Activated T-helper 2 cell treated with anti-CD3 and anti-CD28 coated beads, Interferon-gamma antibody, Interleukin-2, Interleukin-4, amounts not matched to agents 10 μg/mL and 5 μg/mL and 100 μg/mL, durations not matched to agents 14 hours and 24 hours and 36 hours (primary cell): Measurements from ENCODE around the gene ZNF287. TPM values are rescaled to one million over a fixed set of nuclear protein-coding genes. Genes with fewer than 3 reads are reported as not detected.
"Not testable (repeated sequence)": the region's sequence is repeated elsewhere in the genome, so short reads cannot be mapped to it uniquely, and the experiment has no call there.

Experiments
- DNase-seq: peaks from one replicate; pipeline ENCODE4 v3.0.0; 2021; ENCODE audit warnings: low spot score
- H3K27ac Mint-ChIP-seq: one replicate; pipeline ENCODE4 v1.8.0; 2021; ENCODE audit warnings: mixed read lengths
- H3K27me3 Mint-ChIP-seq: one replicate; pipeline ENCODE4 v1.8.0; 2021; ENCODE audit warnings: low read depth, mixed read lengths
- H3K36me3 Mint-ChIP-seq: one replicate; pipeline ENCODE4 v1.8.0; 2021; ENCODE audit warnings: low read depth, mixed read lengths
- H3K4me1 Mint-ChIP-seq: one replicate; pipeline ENCODE4 v1.8.0; 2021; ENCODE audit warnings: low read depth, mixed read lengths
- H3K4me3 Mint-ChIP-seq: one replicate; pipeline ENCODE4 v1.8.0; 2021; ENCODE audit warnings: low read depth, mild to moderate bottlenecking, moderate library complexity, mixed read lengths
- H3K9me3 Mint-ChIP-seq: one replicate; pipeline ENCODE4 v1.8.0; 2021; ENCODE audit warnings: mixed read lengths
- intact Hi-C: fragments of 100-400 bp; cut with micrococcal nuclease; formaldehyde crosslinking; loops from one replicate; pipeline ENCODE4 v1.15.1; 2023
- total RNA-seq: library from RNA; stranded (reverse); gene quantifications from 2 replicates; pipeline ENCODE4 v1.2.3, GENCODE V29; 2022

Gene ZNF287
- total RNA-seq, 1 donor from 2014 or later, result 6.0 TPM

DNA sequence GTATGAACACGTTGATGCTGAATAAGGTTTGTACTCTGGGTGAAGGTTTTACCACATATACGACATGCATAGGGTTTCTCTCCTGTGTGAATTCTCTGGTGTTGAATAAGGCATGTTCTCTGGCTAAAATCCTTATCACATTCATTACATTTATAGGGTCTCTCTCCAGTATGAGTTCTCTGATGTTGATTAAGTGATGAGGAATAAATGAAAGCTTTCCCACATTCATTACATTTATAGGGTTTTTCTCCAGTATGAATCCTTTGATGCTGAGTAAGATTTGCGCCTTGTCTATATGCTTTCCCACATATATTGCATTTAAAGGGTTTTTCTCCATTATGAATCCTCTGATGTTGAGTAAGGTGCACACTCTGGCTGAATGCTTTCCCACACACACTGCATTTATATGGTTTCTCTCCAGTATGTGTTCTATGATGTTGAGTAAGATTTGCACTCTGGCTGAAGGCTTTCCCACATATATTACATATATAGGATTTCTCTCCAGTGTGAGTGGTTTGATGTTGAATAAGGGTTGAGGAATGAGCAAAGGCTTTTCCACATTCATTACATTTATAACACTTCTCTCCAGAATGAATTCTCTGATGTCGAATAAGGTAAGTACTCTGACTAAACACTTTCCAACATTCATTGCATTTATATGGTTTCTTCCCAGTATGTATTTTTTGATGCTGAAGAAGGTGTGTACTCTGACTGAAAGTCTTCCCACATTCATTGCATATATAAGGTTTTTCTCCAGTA, 16.9 kb downstream of the ZNF287 start:
- Mint-ChIP-seq H3K27me3 (no peaks in the 10 kb centered on the region), H3K4me1 (no peaks in the 10 kb centered on the region), H3K36me3 (peaks cover 54% of the 10 kb centered on the region), H3K27ac (no peak overlapping the region), H3K9me3 (peaks cover 90% of the 10 kb centered on the region), H3K4me3 (no peak overlapping the region)
- no peak for DNase-seq
- intact Hi-C loops, result no loop called here

DNA sequence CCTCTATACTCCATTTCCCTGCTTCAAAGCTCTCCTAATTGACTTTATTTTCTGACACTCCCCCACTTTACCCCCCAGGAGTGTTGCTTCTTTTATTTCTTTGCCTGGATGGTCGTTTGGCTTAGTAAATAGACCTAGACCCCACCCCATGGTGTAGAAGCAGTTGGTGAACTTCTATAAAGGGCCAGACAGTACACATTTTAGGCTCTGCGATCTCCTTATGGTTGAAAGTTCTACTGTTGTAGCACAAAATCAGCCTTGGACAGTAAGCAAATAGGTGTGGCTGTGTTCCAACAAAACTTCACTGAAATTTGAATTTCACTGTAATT, 31.9 kb downstream of the ZNF287 start:
- peaks cover 15% of the 10 kb centered on the region for H3K4me1 Mint-ChIP-seq
- peaks cover 2% of the 10 kb centered on the region for H3K36me3 Mint-ChIP-seq
- H3K27ac Mint-ChIP-seq, result no peak overlapping the region
- H3K4me3 Mint-ChIP-seq, result peak overlapping the region; percentile 90
- no peak for DNase-seq
- peaks cover 27% of the 10 kb centered on the region for H3K9me3 Mint-ChIP-seq
- intact Hi-C loops, result loop anchor here (1.0 to 5.0 kb wide), 3 partner anchors 52 to 155 kb away; partner anchors contain the start of gene UBB
- peaks cover 2% of the 10 kb centered on the region for H3K27me3 Mint-ChIP-seq

DNA sequence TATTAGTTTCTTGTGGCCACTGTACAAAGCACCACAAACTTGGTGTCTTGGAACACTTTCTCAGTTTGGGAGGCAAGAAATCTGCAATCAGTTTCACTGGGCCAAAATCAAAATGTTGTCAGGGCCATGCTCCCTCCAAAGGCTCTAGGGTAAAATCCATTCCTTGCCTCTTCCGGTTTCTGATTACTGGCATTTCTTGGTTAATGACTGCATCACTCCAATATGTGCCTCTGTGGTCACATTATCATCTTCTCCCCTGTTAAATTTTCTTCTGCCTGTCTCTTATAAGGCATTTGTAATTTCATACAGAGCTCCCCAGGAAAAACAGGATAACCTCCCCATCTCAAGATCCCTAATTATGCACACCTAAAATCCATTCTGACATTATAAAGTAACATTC, 34.8 kb downstream of the ZNF287 start:
- Mint-ChIP-seq H3K9me3 (peaks cover 11% of the 10 kb centered on the region), H3K27ac (no peak overlapping the region), H3K27me3 (peaks cover 2% of the 10 kb centered on the region), H3K36me3 (peaks cover 2% of the 10 kb centered on the region), H3K4me1 (peaks cover 15% of the 10 kb centered on the region), H3K4me3 (no peak overlapping the region)
- DNase-seq, result no peak
- intact Hi-C loops, result no loop called here

DNA sequence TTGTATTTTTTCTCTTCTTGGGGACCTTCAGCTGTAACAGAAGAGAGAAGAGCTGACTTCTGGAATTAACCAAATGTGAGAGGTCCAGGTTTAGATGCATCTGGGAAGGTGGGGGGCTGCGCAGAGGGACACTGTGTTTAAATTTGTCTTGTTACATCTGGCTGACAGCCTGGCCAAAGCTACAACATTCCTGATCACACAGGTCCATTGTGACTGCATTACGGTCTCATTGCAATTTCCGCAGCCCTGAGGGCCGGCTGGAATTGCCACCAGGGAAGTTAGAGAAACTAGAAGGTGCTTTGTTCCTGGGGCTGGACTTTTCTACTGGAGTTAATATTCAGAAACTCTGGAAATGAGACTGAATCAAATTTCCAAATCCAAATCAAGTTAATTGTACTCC, 39.1 kb downstream of the ZNF287 start:
- no peak overlapping the region for H3K27ac Mint-ChIP-seq
- intact Hi-C loops, result no loop called here
- H3K36me3 Mint-ChIP-seq, result peaks cover under 1% of the 10 kb centered on the region
- no peak overlapping the region for H3K4me3 Mint-ChIP-seq
- peaks cover 18% of the 10 kb centered on the region for H3K27me3 Mint-ChIP-seq
- no peak for DNase-seq
- peaks cover 8% of the 10 kb centered on the region for H3K4me1 Mint-ChIP-seq
- H3K9me3 Mint-ChIP-seq, result peaks cover 4% of the 10 kb centered on the region

DNA sequence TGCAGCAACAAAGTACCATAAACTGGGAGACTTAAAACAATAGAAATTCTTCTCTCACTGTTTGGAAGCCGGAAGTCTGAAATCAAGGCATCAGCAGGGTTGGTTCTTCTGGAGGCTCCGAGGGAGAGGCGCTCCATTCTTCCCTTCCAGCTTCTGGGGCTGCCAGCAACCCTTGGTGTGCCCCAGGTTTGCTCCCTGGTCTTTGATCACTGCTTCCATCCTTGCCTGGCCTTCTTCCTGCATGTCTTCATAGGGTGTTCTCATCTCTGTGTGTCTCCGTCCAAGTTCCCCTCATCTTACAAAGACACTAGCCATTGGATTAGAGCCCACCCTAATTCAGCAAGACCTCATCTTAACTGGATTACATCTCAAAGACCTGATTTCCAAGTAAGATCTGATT, 41.7 kb downstream of the ZNF287 start:
- DNase-seq, result no peak
- no peak overlapping the region for H3K27ac Mint-ChIP-seq
- no peaks in the 10 kb centered on the region for H3K9me3 Mint-ChIP-seq
- no peaks in the 10 kb centered on the region for H3K4me1 Mint-ChIP-seq
- H3K4me3 Mint-ChIP-seq, result no peak overlapping the region
- intact Hi-C loops, result no loop called here
- no peaks in the 10 kb centered on the region for H3K36me3 Mint-ChIP-seq
- H3K27me3 Mint-ChIP-seq, result peaks cover 16% of the 10 kb centered on the region

DNA sequence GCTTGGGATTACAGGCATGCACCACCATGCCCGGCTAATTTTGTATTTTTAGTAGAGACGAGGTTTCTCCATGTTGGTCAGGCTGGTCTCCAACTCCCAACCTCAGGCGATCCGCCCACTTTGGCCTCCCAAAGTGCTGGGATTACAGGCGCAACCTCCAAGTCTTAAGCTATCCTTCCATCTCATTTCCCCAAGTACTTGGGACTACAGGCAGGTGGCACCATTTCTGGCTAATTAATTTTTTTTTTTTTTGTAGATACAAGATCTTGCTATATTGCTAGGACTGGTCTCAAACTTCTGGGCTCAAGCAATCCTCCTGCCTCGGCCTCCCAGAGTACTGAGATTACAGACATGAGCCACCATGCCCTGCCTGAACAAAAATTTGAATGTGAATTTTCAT, 43.4 kb downstream of the ZNF287 start:
- H3K36me3 Mint-ChIP-seq, H3K27ac Mint-ChIP-seq, H3K4me3 Mint-ChIP-seq, H3K4me1 Mint-ChIP-seq, H3K9me3 Mint-ChIP-seq, DNase-seq, intact Hi-C loops: not testable (repeated sequence)
- peaks cover 18% of the 10 kb centered on the region for H3K27me3 Mint-ChIP-seq

DNA sequence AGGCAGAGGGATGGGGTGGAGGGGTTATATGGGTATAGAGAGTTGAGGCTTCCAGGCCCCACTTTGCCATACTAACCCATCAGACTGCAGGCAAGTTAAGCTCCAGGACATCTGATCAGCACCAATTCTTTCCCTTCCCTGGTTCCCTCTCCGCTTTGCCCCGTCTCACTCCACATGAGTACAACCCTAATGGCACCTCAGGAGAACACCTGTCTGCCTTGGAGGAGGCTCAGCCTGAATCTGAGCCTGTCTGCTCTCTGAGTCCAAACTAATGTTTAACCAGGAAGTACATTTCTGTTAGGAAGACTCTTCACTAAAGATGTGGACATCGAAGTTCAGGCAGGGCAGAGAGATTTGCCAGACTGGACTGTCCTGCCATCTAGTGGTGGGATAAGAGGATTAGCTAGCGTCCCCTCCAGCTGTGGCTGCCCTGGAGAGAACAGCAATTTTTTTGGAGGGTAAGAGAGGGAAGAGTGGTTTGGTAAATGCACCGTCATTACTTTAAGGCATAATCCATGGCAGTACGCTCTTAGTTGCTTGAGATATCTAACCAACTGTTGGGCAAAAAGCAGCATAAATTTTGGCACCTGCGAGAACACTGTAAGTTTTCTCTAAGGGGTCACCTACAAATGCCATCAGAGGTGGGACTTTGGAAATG, 47.8 kb downstream of the ZNF287 start:
- H3K36me3 Mint-ChIP-seq, result no peaks in the 10 kb centered on the region
- intact Hi-C loops, result loop anchor here (1.0 kb wide), 3 partner anchors 68 to 158 kb away; no protein-coding TSS in a partner anchor
- no peak overlapping the region for H3K27ac Mint-ChIP-seq
- no peaks in the 10 kb centered on the region for H3K9me3 Mint-ChIP-seq
- peaks cover 24% of the 10 kb centered on the region for H3K27me3 Mint-ChIP-seq
- peaks cover 8% of the 10 kb centered on the region for H3K4me1 Mint-ChIP-seq
- DNase-seq, result peak; percentile 47
- H3K4me3 Mint-ChIP-seq, result no peak overlapping the region

DNA sequence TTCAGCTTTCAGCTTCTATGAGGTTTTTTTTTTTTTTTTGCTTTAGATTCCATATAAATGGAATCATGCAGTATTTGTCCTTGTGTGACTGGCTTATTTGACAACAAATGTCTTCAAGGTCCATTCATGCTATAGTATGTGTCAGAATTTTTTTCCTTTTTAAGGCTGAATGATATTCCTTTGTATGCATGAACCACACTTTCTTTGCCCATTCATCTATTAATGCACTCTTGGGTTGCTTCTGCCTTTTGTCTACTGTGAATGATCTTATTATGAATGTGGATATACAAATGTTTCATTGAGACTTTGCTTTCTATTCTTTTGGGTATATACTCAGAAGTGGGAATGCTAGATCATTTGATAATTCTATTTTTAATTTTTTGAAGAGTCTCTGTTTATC, 50.0 kb downstream of the ZNF287 start:
- no peak for DNase-seq
- Mint-ChIP-seq H3K4me3 (no peak overlapping the region), H3K9me3 (no peaks in the 10 kb centered on the region), H3K36me3 (no peaks in the 10 kb centered on the region), H3K27me3 (peaks cover 30% of the 10 kb centered on the region), H3K27ac (no peak overlapping the region), H3K4me1 (peaks cover 11% of the 10 kb centered on the region)
- intact Hi-C loops, result no loop called here

DNA sequence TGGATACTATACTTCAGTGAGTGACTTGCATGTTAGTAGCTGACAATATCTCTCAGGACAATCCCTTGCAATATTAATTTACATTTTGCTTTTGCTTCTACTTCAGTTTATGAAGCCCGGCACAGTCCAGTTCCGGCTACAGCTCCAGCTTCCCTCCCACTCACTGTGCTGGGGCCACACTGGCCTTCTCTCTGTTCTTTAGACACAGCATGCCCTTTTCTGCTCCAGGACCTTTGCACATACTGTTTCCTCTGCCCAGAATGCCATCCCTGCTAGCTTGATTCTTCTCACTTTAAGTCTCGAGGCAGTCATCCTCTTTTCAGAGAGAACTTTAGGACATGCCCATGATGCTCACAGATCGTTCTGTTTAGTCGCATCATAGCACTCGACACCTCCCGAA, 51.5 kb downstream of the ZNF287 start:
- H3K36me3 Mint-ChIP-seq, result no peaks in the 10 kb centered on the region
- no peak overlapping the region for H3K4me3 Mint-ChIP-seq
- H3K4me1 Mint-ChIP-seq, result peaks cover 11% of the 10 kb centered on the region
- no peak for DNase-seq
- peaks cover 33% of the 10 kb centered on the region for H3K27me3 Mint-ChIP-seq
- intact Hi-C loops, result no loop called here
- H3K9me3 Mint-ChIP-seq, result no peaks in the 10 kb centered on the region
- H3K27ac Mint-ChIP-seq, result no peak overlapping the region

DNA sequence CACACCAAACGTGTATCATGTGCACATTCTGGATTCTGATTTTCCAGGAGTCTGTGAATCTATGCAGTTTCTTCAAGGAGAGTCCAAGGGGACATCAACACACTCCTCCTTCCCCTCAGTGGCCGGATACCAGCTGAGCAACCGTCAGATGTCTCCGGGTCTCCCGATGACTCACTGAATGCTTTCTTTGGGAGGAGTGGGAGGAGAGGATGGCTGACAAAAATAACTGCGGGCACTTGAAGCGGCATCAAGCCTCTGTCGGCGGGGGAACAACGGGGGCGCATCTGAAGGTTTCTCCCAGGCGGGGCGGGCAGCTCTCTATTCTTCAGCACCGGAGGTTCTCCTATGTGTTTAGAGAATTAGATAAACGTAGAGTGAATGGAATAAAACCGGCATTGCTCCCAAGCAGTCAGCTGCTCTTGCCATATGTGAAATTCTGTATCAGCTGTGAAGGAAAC, 52.4 kb downstream of the ZNF287 start:
- Mint-ChIP-seq H3K27me3 (peaks cover 31% of the 10 kb centered on the region), H3K27ac (no peak overlapping the region), H3K4me3 (no peak overlapping the region), H3K4me1 (peaks cover 12% of the 10 kb centered on the region), H3K36me3 (no peaks in the 10 kb centered on the region), H3K9me3 (no peaks in the 10 kb centered on the region)
- DNase-seq, result no peak
- intact Hi-C loops, result no loop called here

DNA sequence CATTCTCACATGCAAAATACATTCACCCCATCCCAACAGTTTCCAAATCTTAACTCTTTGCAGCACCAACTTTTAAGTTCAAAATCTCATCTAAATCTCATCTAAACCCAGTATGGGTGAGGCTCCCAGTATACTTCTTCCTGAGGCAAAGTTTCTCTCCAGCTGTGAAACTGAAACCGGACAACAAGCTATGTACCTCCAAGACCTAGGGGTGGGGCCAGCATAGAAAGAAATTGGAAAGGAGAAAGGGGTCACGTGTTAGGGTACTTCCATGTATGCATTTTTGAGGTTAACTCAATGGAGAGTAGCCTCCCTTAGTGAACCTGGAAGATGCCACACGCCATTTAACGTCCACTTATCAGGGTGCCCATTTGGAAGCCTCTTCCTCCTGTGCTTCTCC, 53.1 kb downstream of the ZNF287 start:
- DNase-seq, result no peak
- Mint-ChIP-seq H3K4me1 (peaks cover 10% of the 10 kb centered on the region), H3K36me3 (no peaks in the 10 kb centered on the region), H3K27ac (no peak overlapping the region), H3K4me3 (no peak overlapping the region), H3K9me3 (no peaks in the 10 kb centered on the region), H3K27me3 (peaks cover 31% of the 10 kb centered on the region)
- intact Hi-C loops, result no loop called here

DNA sequence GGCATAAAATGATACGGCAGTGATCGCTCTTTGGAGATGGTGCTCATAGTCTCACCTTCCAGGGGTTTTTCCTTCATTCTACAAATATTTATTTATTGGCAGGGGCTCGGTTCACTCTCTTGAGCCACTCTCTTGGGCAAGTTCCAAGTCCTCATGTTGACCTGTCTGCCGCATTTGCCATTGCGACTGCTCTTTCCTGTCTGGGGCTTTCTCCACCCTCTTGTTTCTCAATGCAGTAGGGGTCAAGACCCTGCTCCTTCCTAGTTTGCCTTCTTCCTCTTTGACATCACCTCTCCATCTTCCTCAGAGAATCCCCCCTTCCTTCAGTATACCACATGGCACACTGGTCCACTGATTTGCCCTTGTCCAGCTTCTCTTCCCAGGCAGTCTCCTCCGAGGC, 55.1 kb downstream of the ZNF287 start:
- Mint-ChIP-seq H3K4me1 (peaks cover 10% of the 10 kb centered on the region), H3K27ac (no peak overlapping the region), H3K4me3 (no peak overlapping the region), H3K9me3 (no peaks in the 10 kb centered on the region), H3K36me3 (no peaks in the 10 kb centered on the region), H3K27me3 (peaks cover 28% of the 10 kb centered on the region)
- no peak for DNase-seq
- intact Hi-C loops, result no loop called here

DNA sequence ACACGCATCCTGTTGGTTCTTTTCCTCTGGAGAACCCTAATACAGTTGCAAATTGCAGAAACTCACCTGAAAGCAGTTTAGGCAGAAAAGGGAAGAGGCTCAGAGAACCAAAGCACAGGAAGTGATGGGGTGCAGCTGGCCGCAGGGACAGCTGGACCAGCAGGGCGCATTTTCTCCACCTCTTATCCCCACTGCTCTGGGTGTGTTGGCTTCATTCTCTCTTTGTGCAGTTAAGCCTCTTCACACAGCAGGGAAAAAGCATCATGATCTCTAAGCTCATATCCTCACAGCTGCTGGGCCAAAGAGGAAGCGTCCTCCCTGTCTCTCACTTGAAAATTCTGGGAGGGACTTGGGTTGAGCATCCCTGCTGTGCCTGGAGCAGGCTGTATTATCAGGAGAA, 57.0 kb downstream of the ZNF287 start:
- no peaks in the 10 kb centered on the region for H3K36me3 Mint-ChIP-seq
- no peak for DNase-seq
- H3K4me1 Mint-ChIP-seq, result peaks cover 10% of the 10 kb centered on the region
- intact Hi-C loops, result no loop called here
- no peak overlapping the region for H3K4me3 Mint-ChIP-seq
- no peaks in the 10 kb centered on the region for H3K9me3 Mint-ChIP-seq
- H3K27me3 Mint-ChIP-seq, result peaks cover 21% of the 10 kb centered on the region
- no peak overlapping the region for H3K27ac Mint-ChIP-seq
